Endothelial cell of umbilical vein (primary cell): ENCODE results near the gene CD53. TPM values are rescaled to one million over a fixed set of nuclear protein-coding genes. Genes with fewer than 3 reads are reported as not detected.

Source experiments
- BruUV-seq: library from RNA; stranded (reverse); fragments of 400-500 nt; replicated peaks from 2 replicates; lab custom pipeline; 2021; lab: Mats Ljungman, UMichigan
- CTCF ChIA-PET: fragments of 300-600, 350-600 bp; sonication (Branson Sonifier 250); formaldehyde crosslinking; loops from one replicate; lab custom pipeline; 2021; ENCODE audit warnings: antibody characterized with exemption, inconsistent platforms; lab: Charles Lee
- POLR2A ChIA-PET: fragments of 300-600, 350-600 bp; sonication (Branson Sonifier 250); formaldehyde crosslinking; loops from one replicate; lab custom pipeline; 2021; ENCODE audit warnings: antibody characterized with exemption, inconsistent platforms; lab: Charles Lee
- DNase-seq: peaks from one replicate; pipeline ENCODE4 v3.0.0-alpha.2; 2011; ENCODE audit warnings: low read depth, low spot score
- FAIRE-seq: peaks from 2 replicates; lab custom pipeline; 2011; peaks lifted over from hg19 to GRCh38; lab: Jason Lieb, UNC
- H2AFZ ChIP-seq: 2 replicates; pipeline ENCODE4 v1.6.0; 2012; ENCODE audit warnings: low read depth, low read length, control low read depth, inconsistent platforms
- H3K27ac ChIP-seq: 2 replicates; pipeline ENCODE4 v1.5.1; 2011; ENCODE audit warnings: low read depth, mild to moderate bottlenecking, control low read depth, low read length, moderate library complexity; ENCODE audit not compliant: insufficient read depth
- H3K27me3 ChIP-seq, 2 experiments: 2 replicates each; pipeline versions ENCODE4 v1.6.0 to v1.6.1; 2011; ENCODE audit warnings: low read length in 2 of 2, mixed read lengths in 1 of 2; ENCODE audit not compliant: control insufficient read depth in 2 of 2, insufficient read depth in 2 of 2
- H3K36me3 ChIP-seq, 2 experiments: 2 replicates in 1 of 2; 3 replicates in 1 of 2; pipeline ENCODE4 v1.5.1; 2011; ENCODE audit warnings: low read length in 2 of 2, mild to moderate bottlenecking in 1 of 2, moderate library complexity in 1 of 2; ENCODE audit not compliant: control insufficient read depth in 2 of 2, insufficient read depth in 2 of 2; ENCODE audit errors: extremely low read depth in 1 of 2
- H3K4me1 ChIP-seq: 3 replicates; pipeline ENCODE4 v1.5.1; 2011; ENCODE audit warnings: mild to moderate bottlenecking, low read length; ENCODE audit not compliant: control insufficient read depth, insufficient read depth; ENCODE audit errors: extremely low read depth
- H3K4me2 ChIP-seq: 2 replicates; pipeline ENCODE4 v1.6.1; 2011; ENCODE audit warnings: low read length, control low read depth, mixed read lengths; ENCODE audit not compliant: insufficient read depth
- H3K4me3 ChIP-seq, 3 experiments: fragments of 200-600 bp in 1 of 3; sonication (generic), shearing (Covaris generic) in 1 of 3; replicated peaks in 1 of 3; 2 replicates each; pipeline ENCODE4 v1.5.1; 2011 to 2016; ENCODE audit warnings: control low read depth in 3 of 3, low read length in 3 of 3, mild to moderate bottlenecking in 2 of 3, inconsistent platforms in 1 of 3, low read depth in 1 of 3, moderate library complexity in 1 of 3; ENCODE audit not compliant: insufficient read depth in 1 of 3
- H3K79me2 ChIP-seq: 2 replicates; pipeline ENCODE4 v1.6.0; 2012; ENCODE audit warnings: low read length, inconsistent platforms; ENCODE audit not compliant: control insufficient read depth, insufficient read depth
- H3K9ac ChIP-seq: replicated peaks from 2 replicates; pipeline ENCODE3; 2011; ENCODE audit warnings: low read length, control low read depth; ENCODE audit not compliant: insufficient read depth; ENCODE audit errors: extremely low read depth
- H3K9me1 ChIP-seq: replicated peaks from 3 replicates; pipeline ENCODE4 v1.6.0; 2011; ENCODE audit warnings: mild to moderate bottlenecking, low read length; ENCODE audit not compliant: control insufficient read depth, insufficient read depth; ENCODE audit errors: extremely low read depth
- H3K9me3 ChIP-seq: replicated peaks from 2 replicates; pipeline ENCODE4 v1.5.1; 2012; ENCODE audit warnings: low read length, inconsistent platforms; ENCODE audit not compliant: control insufficient read depth, insufficient read depth
- H4K20me1 ChIP-seq: replicated peaks from 2 replicates; pipeline ENCODE3; 2011; ENCODE audit warnings: mild to moderate bottlenecking, low read length; ENCODE audit not compliant: control insufficient read depth, insufficient read depth; ENCODE audit errors: extremely low read depth
- EZH2 ChIP-seq: IDR thresholded peaks from 2 replicates; pipeline ENCODE4 v1.6.1; 2012; ENCODE audit warnings: borderline replicate concordance, low read depth, mild to moderate bottlenecking, moderate library complexity, low read length, inconsistent platforms; ENCODE audit not compliant: severe bottlenecking
- FOS ChIP-seq: IDR thresholded peaks from 2 replicates; pipeline ENCODE4 v1.6.1; 2011; ENCODE audit warnings: mild to moderate bottlenecking, low read length, moderate library complexity, borderline replicate concordance; ENCODE audit not compliant: insufficient read depth
- GATA2 ChIP-seq: IDR thresholded peaks from 2 replicates; pipeline ENCODE4 v1.7.0; 2011; ENCODE audit warnings: low read depth, mild to moderate bottlenecking, moderate library complexity, mixed read lengths, low read length; ENCODE audit not compliant: insufficient read length, insufficient read depth
- JUN ChIP-seq: IDR thresholded peaks from 2 replicates; pipeline ENCODE4 v1.6.1; 2011; ENCODE audit warnings: borderline replicate concordance, low read depth; ENCODE audit not compliant: insufficient read length, insufficient read depth
- MYC ChIP-seq: IDR thresholded peaks from one replicate; pipeline ENCODE4 v1.6.1; 2011; ENCODE audit warnings: mild to moderate bottlenecking, low read depth, low read length
- POLR2A ChIP-seq: IDR thresholded peaks from 2 replicates; pipeline ENCODE4 v1.6.1; 2012; ENCODE audit warnings: low read depth, mild to moderate bottlenecking, control low read depth, low read length
- dilution Hi-C: fragments of 300-500 bp; cut with MboI; formaldehyde crosslinking; loops from one replicate; pipeline ENCODE4 v1.15.0; 2019; ENCODE audit warnings: low sequenced_read_pairs; ENCODE audit not compliant: extremely low pct_ligation_motif_present
- intact Hi-C: fragments of 100-400 bp; cut with micrococcal nuclease; formaldehyde crosslinking; loops from one replicate; pipeline ENCODE4 v1.10.0; 2022
- polyA plus RNA-seq, 4 experiments: library from polyadenylated mRNA; depleted of rRNA in 3 of 4; stranded (reverse) in 3 of 4; unstranded in 1 of 4; fragments of >200 nt; gene quantifications; 2 replicates each; pipeline versions ENCODE4 v1.2.1 to v1.2.3, GENCODE V29; 2011 to 2012; ENCODE audit warnings: missing spikeins in 1 of 4
- total RNA-seq: library from RNA; stranded (reverse); gene quantifications from 2 replicates; pipeline ENCODE4 v1.2.3, GENCODE V29; 2021
- TF ChIP-seq, protein P1 (sequence below): IDR thresholded peaks from 2 replicates; pipeline ENCODE4 v1.6.1; 2011; ENCODE audit not compliant: insufficient read depth, insufficient read length
- TF ChIP-seq, protein P2 (sequence below), 2 donors: IDR thresholded peaks; 1 replicate in 1 of 2; 2 replicates in 1 of 2; pipeline ENCODE4 v1.5.1; 2011; ENCODE audit warnings: low read length in 2 of 2, mild to moderate bottlenecking in 2 of 2, moderate library complexity in 2 of 2, control low read depth in 1 of 2, inconsistent platforms in 1 of 2, low read depth in 1 of 2; ENCODE audit not compliant: insufficient read depth in 1 of 2; ENCODE audit errors: extremely low read depth in 1 of 2

CD53 gene
- total and polyA plus RNA-seq, 2 donors (not counting 3 experiments of a cell fraction or from before 2014, with no cell fraction given), result 0.35 TPM; not detected in 1

DNA sequence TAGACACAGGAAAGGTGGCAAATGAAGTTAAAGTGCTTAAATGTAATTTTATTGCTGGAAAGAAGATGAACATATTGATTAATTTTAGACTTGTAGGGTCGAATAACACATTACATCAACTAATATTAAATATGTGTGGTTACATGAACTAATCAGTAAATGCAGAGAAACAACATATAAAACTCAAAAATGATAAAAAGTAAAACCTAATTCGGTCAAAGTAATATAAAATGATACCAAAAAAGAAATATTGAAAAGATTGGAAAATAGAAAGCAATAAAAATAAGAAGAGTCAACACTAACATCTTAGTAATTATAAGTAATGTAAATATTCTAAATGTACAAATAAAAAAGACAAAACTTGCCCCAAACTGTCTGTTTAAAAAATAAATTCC lies 43.3 kb downstream of the CD53 start:
- ChIA-PET POLR2A (no interaction called here), CTCF (interaction anchor here (1.5 kb wide), 1 partner anchor 9 kb away, joined by 3 read pairs; no protein-coding TSS in a partner anchor)
- DNase-seq (no peak), FAIRE-seq (no peak)
- Histone ChIP-seq H3K36me3 (no peaks in the 10 kb centered on the region), H3K9ac (no peak overlapping the region), H3K27me3 (no peaks in the 10 kb centered on the region), H3K27ac (no peak overlapping the region), H3K9me3 (no peaks in the 10 kb centered on the region), H3K9me1 (no peaks in the 10 kb centered on the region), H3K4me1 (no peaks in the 10 kb centered on the region), H2AFZ (no peak overlapping the region), H3K4me2 (no peak overlapping the region), H4K20me1 (no peaks in the 10 kb centered on the region), H3K79me2 (no peaks in the 10 kb centered on the region), H3K4me3 (no peak overlapping the region)
- BruUV-seq, result no TSS peak
- TF ChIP-seq, protein P1, sequence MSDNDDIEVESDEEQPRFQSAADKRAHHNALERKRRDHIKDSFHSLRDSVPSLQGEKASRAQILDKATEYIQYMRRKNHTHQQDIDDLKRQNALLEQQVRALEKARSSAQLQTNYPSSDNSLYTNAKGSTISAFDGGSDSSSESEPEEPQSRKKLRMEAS, result no peak
- TF ChIP-seq EZH2, result no peak
- TF ChIP-seq POLR2A, result no peak
- TF ChIP-seq MYC, result no peak
- intact Hi-C loops (no loop called here), dilution Hi-C loops (no loop called here)

DNA sequence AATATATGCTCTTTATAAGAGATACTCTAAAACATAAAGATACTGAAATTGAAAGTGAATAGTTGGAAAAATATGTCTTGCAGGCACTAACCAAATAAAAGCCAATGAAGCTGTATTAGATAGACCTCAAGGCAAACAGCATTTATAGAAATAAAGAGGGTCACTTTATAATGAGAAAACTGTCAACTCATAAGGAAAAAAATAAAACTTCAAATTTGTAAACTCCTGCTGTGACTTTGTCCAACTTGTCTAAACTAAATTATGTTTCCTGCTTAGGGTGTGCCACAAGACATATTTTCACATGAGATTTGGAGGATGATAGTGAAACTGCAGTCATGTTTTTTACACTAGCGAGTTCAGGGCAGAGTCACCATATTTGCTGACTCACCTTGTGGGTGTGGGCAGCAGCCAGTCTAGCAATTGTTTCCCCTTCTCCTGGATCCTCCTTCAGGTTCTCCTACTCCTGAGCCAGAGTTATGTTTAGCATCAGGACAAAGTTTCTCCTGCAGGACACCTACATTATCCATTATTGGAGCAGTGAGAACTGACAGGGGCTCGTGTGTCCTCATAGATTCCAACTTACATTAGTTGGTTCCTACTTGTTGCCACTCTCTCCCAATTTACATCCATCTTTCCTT lies 43.8 kb downstream of the CD53 start:
- dilution Hi-C loops (no loop called here), intact Hi-C loops (no loop called here)
- FAIRE-seq (no peak), DNase-seq (peak; percentile 3)
- ChIA-PET POLR2A (no interaction called here), CTCF (interaction anchor here (1.5 kb wide), 1 partner anchor 10 kb away, joined by 3 read pairs; no protein-coding TSS in a partner anchor)
- H3K36me3 ChIP-seq, result no peaks in the 10 kb centered on the region
- H3K27me3 ChIP-seq, result no peaks in the 10 kb centered on the region
- no peaks in the 10 kb centered on the region for H3K4me1 ChIP-seq
- no peaks in the 10 kb centered on the region for H3K79me2 ChIP-seq
- peak overlapping the region; percentile 52 for H3K4me2 ChIP-seq
- TF ChIP-seq FOS (no peak), MYC (no peak), GATA2 (no peak), JUN (no peak), EZH2 (no peak)
- TF ChIP-seq, protein P2, sequence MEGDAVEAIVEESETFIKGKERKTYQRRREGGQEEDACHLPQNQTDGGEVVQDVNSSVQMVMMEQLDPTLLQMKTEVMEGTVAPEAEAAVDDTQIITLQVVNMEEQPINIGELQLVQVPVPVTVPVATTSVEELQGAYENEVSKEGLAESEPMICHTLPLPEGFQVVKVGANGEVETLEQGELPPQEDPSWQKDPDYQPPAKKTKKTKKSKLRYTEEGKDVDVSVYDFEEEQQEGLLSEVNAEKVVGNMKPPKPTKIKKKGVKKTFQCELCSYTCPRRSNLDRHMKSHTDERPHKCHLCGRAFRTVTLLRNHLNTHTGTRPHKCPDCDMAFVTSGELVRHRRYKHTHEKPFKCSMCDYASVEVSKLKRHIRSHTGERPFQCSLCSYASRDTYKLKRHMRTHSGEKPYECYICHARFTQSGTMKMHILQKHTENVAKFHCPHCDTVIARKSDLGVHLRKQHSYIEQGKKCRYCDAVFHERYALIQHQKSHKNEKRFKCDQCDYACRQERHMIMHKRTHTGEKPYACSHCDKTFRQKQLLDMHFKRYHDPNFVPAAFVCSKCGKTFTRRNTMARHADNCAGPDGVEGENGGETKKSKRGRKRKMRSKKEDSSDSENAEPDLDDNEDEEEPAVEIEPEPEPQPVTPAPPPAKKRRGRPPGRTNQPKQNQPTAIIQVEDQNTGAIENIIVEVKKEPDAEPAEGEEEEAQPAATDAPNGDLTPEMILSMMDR (IDR thresholded peaks at IDR 0.05; ENCODE audit: extremely low read depth in 1 of 2, insufficient read depth in 1 of 2, low read depth in 1 of 2, low read length in 2 of 2), result no peak
- TF ChIP-seq, protein P1, result no peak
- no peak overlapping the region for H3K27ac ChIP-seq
- BruUV-seq, result no TSS peak
- H3K9ac ChIP-seq, result no peak overlapping the region
- no peaks in the 10 kb centered on the region for H3K9me3 ChIP-seq
- no peak overlapping the region for H2AFZ ChIP-seq
- no peaks in the 10 kb centered on the region for H4K20me1 ChIP-seq
- H3K4me3 ChIP-seq, result no peak overlapping the region
- no peaks in the 10 kb centered on the region for H3K9me1 ChIP-seq
